ENCODE measurements around the gene GABRA4.

- TF ChIP-seq CTCF (IDR thresholded peaks at IDR 0.05), result no peak
- TF ChIP-seq POLR2A (IDR thresholded peaks at IDR 0.05), result no peak
These were observed 68.4 kb downstream of the GABRA4 start for GRCh38 chr4:46924789-46925529.
